H1 (cell line): ENCODE measurements around the gene HOXC11. TPM values are rescaled to one million over a fixed set of nuclear protein-coding genes. Genes with fewer than 3 reads are reported as not detected.

Experiments used
- BCL11A ChIP-seq, 2 experiments: IDR thresholded peaks; one replicate each; pipeline ENCODE4 v1.6.1; 2011; ENCODE audit warnings: low read depth in 2 of 2, low read length in 2 of 2, mild to moderate bottlenecking in 2 of 2
- CBX8 ChIP-seq: fragments of 300-800, 300-1000 bp; sonication (generic); IDR thresholded peaks from 2 replicates; pipeline ENCODE4 v1.7.1; 2016; ENCODE audit warnings: low read depth, low read length, borderline replicate concordance
- CEBPB ChIP-seq: IDR thresholded peaks from 2 replicates; pipeline ENCODE4 v1.6.1; 2012; ENCODE audit warnings: low read depth, low read length
- CHD2 ChIP-seq: IDR thresholded peaks from 2 replicates; pipeline ENCODE4 v1.6.1; 2012; ENCODE audit warnings: low read length, improper control_type of control experiment
- HDAC2 ChIP-seq, 2 experiments: fragments of 300-600 bp in 1 of 2; sonication (generic) in 1 of 2; IDR thresholded peaks; 2 replicates each; pipeline ENCODE4 v1.6.1; 2011 to 2012; ENCODE audit warnings: low read depth in 2 of 2, low read length in 2 of 2, mild to moderate bottlenecking in 2 of 2, moderate library complexity in 2 of 2, borderline replicate concordance in 1 of 2, inconsistent platforms in 1 of 2
- JUND ChIP-seq: IDR thresholded peaks from 2 replicates; pipeline ENCODE4 v1.6.1; 2011; ENCODE audit warnings: mild to moderate bottlenecking, improper control_type of control experiment, low read length
- KDM4A ChIP-seq: IDR thresholded peaks from one replicate; pipeline ENCODE4 v1.7.1; 2012; ENCODE audit warnings: low read depth, mild to moderate bottlenecking, moderate library complexity, low read length, inconsistent platforms; ENCODE audit not compliant: severe bottlenecking
- NRF1 ChIP-seq: IDR thresholded peaks from 2 replicates; pipeline ENCODE4 v1.6.1; 2011; ENCODE audit warnings: mild to moderate bottlenecking, low read depth, low read length, improper control_type of control experiment
- RAD21 ChIP-seq, 2 experiments: IDR thresholded peaks in 1 of 2; conservative IDR thresholded peaks in 1 of 2; 2 replicates each; pipeline ENCODE4 v1.6.1; 2011; ENCODE audit warnings: low read depth in 2 of 2, low read length in 2 of 2, improper control_type of control experiment in 1 of 2, inconsistent platforms in 1 of 2, mild to moderate bottlenecking in 1 of 2, moderate library complexity in 1 of 2
- RBBP5 ChIP-seq: IDR thresholded peaks from 2 replicates; pipeline ENCODE4 v1.7.1; 2012; ENCODE audit warnings: low read depth, mild to moderate bottlenecking, inconsistent platforms, low read length, moderate library complexity, borderline replicate concordance
- SAP30 ChIP-seq: fragments of 300-600 bp; sonication (generic); IDR thresholded peaks from 2 replicates; pipeline ENCODE4 v1.7.1; 2012; ENCODE audit warnings: low read length, moderate library complexity, mild to moderate bottlenecking, inconsistent platforms; ENCODE audit not compliant: insufficient read depth, insufficient replicate concordance
- SP4 ChIP-seq: IDR thresholded peaks from 2 replicates; pipeline ENCODE4 v1.6.1; 2012; ENCODE audit warnings: low read length, inconsistent platforms
- SRF ChIP-seq: IDR thresholded peaks from 2 replicates; pipeline ENCODE4 v1.6.1; 2011; ENCODE audit warnings: mild to moderate bottlenecking, low read depth, low read length, moderate library complexity
- TCF12 ChIP-seq: IDR thresholded peaks from 2 replicates; pipeline ENCODE4 v1.6.1; 2011; ENCODE audit warnings: low read depth, mild to moderate bottlenecking, low read length
- USF2 ChIP-seq: IDR thresholded peaks from 2 replicates; pipeline ENCODE4 v1.6.1; 2011; ENCODE audit warnings: low read length, improper control_type of control experiment
- polyA plus RNA-seq, 7 experiments: library from polyadenylated mRNA; depleted of rRNA in 3 of 7; stranded (reverse) in 5 of 7; unstranded in 2 of 7; fragments of >200 nt in 5 of 7; fragments of 200-250 nt in 2 of 7; gene quantifications; 1 replicate in 5 of 7; 2 replicates in 1 of 7; 4 replicates in 1 of 7; pipeline versions ENCODE4 v1.2.1 to v1.2.3, GENCODE V29; 2011 to 2013; ENCODE audit warnings: missing spikeins in 2 of 7, mixed read lengths in 2 of 7
- total RNA-seq: library from RNA; stranded (reverse); fragmentation: NEBNext Ultra II Directional; extraction: Animal tissue kit (Norgen Biotek cat#: 25700); gene quantifications from 2 replicates; pipeline ENCODE4 v1.2.1, GENCODE V29; 2021

Gene HOXC11
- total and polyA plus RNA-seq, 2 of the 8 experiments (the other 6 are each of a cell fraction or from before 2014, with no cell fraction given), result not detected

DNA sequence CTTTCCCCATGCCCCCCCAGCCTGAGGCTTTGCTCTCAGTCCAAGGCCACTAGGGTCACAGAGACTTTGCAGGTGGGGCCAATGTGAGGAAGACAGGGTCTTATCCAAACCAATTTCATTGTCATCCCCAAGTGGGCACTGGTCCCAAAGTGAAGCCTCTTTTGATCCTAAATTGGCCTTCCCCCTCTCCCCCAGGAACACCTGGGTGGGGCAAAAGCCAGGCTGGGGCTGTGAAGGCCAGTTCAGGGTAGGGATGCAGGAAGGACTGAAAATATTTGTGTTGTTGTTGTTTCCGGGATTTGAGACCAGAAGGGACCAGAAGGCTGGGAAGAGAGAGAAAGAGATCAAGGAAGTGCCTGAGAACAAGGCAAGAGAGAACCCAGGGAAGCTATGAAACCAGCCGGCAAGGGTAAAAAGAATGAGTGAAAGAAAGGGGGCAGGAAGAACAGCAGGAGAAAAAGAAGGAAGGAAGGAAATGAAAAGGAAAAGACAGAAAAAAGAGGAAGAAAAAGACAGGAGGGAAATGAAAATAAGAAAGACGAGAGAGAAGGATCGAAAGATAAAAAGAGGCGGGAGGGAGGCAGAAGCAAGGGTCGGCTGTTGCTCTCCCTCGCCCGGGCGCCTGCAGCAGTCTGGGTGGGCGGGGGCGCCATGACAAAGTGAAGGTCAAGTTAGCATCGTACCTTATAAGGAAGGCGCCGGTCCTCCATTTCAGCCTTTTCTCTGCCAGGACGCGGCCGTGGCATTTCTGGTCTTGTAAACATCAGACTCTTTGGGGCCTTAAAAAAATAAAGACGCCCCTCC, 7.4 kb upstream of the HOXC11 start (continued):
- TF ChIP-seq SAP30 (no peak), USF2 (no peak), CHD2 (no peak), TCF12 (peak; percentile 69; the same call in 1 of the 2 replicates), CEBPB (no peak), RAD21 (IDR thresholded peaks at IDR 0.05 in 1 of 2, conservative IDR thresholded peaks at IDR 0.05 in 1 of 2; ENCODE audit: low read depth in 2 of 2, low read length in 2 of 2) (no peak), JUND (no peak), KDM4A (no peak), CBX8 (no peak; the same call in 1 of the 2 replicates), SP4 (no peak), SRF (peak; percentile 88), RBBP5 (no peak), HDAC2 (IDR thresholded peaks at IDR 0.05; ENCODE audit: borderline replicate concordance in 1 of 2, low read depth in 2 of 2, low read length in 2 of 2) (no peak), BCL11A (IDR thresholded peaks at IDR 0.05; ENCODE audit: low read depth in 2 of 2, low read length in 2 of 2) (no peak), NRF1 (no peak)
